Endothelial cell of umbilical vein (primary cell): Measurements from ENCODE around the gene ITGA8. TPM values are rescaled to one million over a fixed set of nuclear protein-coding genes. Genes with fewer than 3 reads are reported as not detected.

Experiments
- BruUV-seq: library from RNA; stranded (reverse); fragments of 400-500 nt; replicated peaks from 2 replicates; lab custom pipeline; 2021; lab: Mats Ljungman, UMichigan
- CTCF ChIA-PET: fragments of 300-600, 350-600 bp; sonication (Branson Sonifier 250); formaldehyde crosslinking; loops from one replicate; lab custom pipeline; 2021; ENCODE audit warnings: antibody characterized with exemption, inconsistent platforms; lab: Charles Lee
- POLR2A ChIA-PET: fragments of 300-600, 350-600 bp; sonication (Branson Sonifier 250); formaldehyde crosslinking; loops from one replicate; lab custom pipeline; 2021; ENCODE audit warnings: antibody characterized with exemption, inconsistent platforms; lab: Charles Lee
- DNase-seq: peaks from one replicate; pipeline ENCODE4 v3.0.0-alpha.2; 2011; ENCODE audit warnings: low read depth, low spot score
- FAIRE-seq: peaks from 2 replicates; lab custom pipeline; 2011; peaks lifted over from hg19 to GRCh38; lab: Jason Lieb, UNC
- H2AFZ ChIP-seq: 2 replicates; pipeline ENCODE4 v1.6.0; 2012; ENCODE audit warnings: low read depth, low read length, control low read depth, inconsistent platforms
- H3K27ac ChIP-seq: 2 replicates; pipeline ENCODE4 v1.5.1; 2011; ENCODE audit warnings: low read depth, mild to moderate bottlenecking, control low read depth, low read length, moderate library complexity; ENCODE audit not compliant: insufficient read depth
- H3K27me3 ChIP-seq, 2 experiments: 2 replicates each; pipeline versions ENCODE4 v1.6.0 to v1.6.1; 2011; ENCODE audit warnings: low read length in 2 of 2, mixed read lengths in 1 of 2; ENCODE audit not compliant: control insufficient read depth in 2 of 2, insufficient read depth in 2 of 2
- H3K36me3 ChIP-seq, 2 experiments: 2 replicates in 1 of 2; 3 replicates in 1 of 2; pipeline ENCODE4 v1.5.1; 2011; ENCODE audit warnings: low read length in 2 of 2, mild to moderate bottlenecking in 1 of 2, moderate library complexity in 1 of 2; ENCODE audit not compliant: control insufficient read depth in 2 of 2, insufficient read depth in 2 of 2; ENCODE audit errors: extremely low read depth in 1 of 2
- H3K4me1 ChIP-seq: 3 replicates; pipeline ENCODE4 v1.5.1; 2011; ENCODE audit warnings: mild to moderate bottlenecking, low read length; ENCODE audit not compliant: control insufficient read depth, insufficient read depth; ENCODE audit errors: extremely low read depth
- H3K4me2 ChIP-seq: 2 replicates; pipeline ENCODE4 v1.6.1; 2011; ENCODE audit warnings: low read length, control low read depth, mixed read lengths; ENCODE audit not compliant: insufficient read depth
- H3K4me3 ChIP-seq, 3 experiments: fragments of 200-600 bp in 1 of 3; sonication (generic), shearing (Covaris generic) in 1 of 3; replicated peaks in 1 of 3; 2 replicates each; pipeline ENCODE4 v1.5.1; 2011 to 2016; ENCODE audit warnings: control low read depth in 3 of 3, low read length in 3 of 3, mild to moderate bottlenecking in 2 of 3, inconsistent platforms in 1 of 3, low read depth in 1 of 3, moderate library complexity in 1 of 3; ENCODE audit not compliant: insufficient read depth in 1 of 3
- H3K79me2 ChIP-seq: 2 replicates; pipeline ENCODE4 v1.6.0; 2012; ENCODE audit warnings: low read length, inconsistent platforms; ENCODE audit not compliant: control insufficient read depth, insufficient read depth
- H3K9ac ChIP-seq: replicated peaks from 2 replicates; pipeline ENCODE3; 2011; ENCODE audit warnings: low read length, control low read depth; ENCODE audit not compliant: insufficient read depth; ENCODE audit errors: extremely low read depth
- H3K9me1 ChIP-seq: replicated peaks from 3 replicates; pipeline ENCODE4 v1.6.0; 2011; ENCODE audit warnings: mild to moderate bottlenecking, low read length; ENCODE audit not compliant: control insufficient read depth, insufficient read depth; ENCODE audit errors: extremely low read depth
- H3K9me3 ChIP-seq: replicated peaks from 2 replicates; pipeline ENCODE4 v1.5.1; 2012; ENCODE audit warnings: low read length, inconsistent platforms; ENCODE audit not compliant: control insufficient read depth, insufficient read depth
- H4K20me1 ChIP-seq: replicated peaks from 2 replicates; pipeline ENCODE3; 2011; ENCODE audit warnings: mild to moderate bottlenecking, low read length; ENCODE audit not compliant: control insufficient read depth, insufficient read depth; ENCODE audit errors: extremely low read depth
- CTCF ChIP-seq, 2 donors: IDR thresholded peaks; 1 replicate in 1 of 2; 2 replicates in 1 of 2; pipeline ENCODE4 v1.5.1; 2011; ENCODE audit warnings: low read length in 2 of 2, mild to moderate bottlenecking in 2 of 2, moderate library complexity in 2 of 2, control low read depth in 1 of 2, inconsistent platforms in 1 of 2, low read depth in 1 of 2; ENCODE audit not compliant: insufficient read depth in 1 of 2; ENCODE audit errors: extremely low read depth in 1 of 2
- EZH2 ChIP-seq: IDR thresholded peaks from 2 replicates; pipeline ENCODE4 v1.6.1; 2012; ENCODE audit warnings: borderline replicate concordance, low read depth, mild to moderate bottlenecking, moderate library complexity, low read length, inconsistent platforms; ENCODE audit not compliant: severe bottlenecking
- FOS ChIP-seq: IDR thresholded peaks from 2 replicates; pipeline ENCODE4 v1.6.1; 2011; ENCODE audit warnings: mild to moderate bottlenecking, low read length, moderate library complexity, borderline replicate concordance; ENCODE audit not compliant: insufficient read depth
- GATA2 ChIP-seq: IDR thresholded peaks from 2 replicates; pipeline ENCODE4 v1.7.0; 2011; ENCODE audit warnings: low read depth, mild to moderate bottlenecking, moderate library complexity, mixed read lengths, low read length; ENCODE audit not compliant: insufficient read length, insufficient read depth
- JUN ChIP-seq: IDR thresholded peaks from 2 replicates; pipeline ENCODE4 v1.6.1; 2011; ENCODE audit warnings: borderline replicate concordance, low read depth; ENCODE audit not compliant: insufficient read length, insufficient read depth
- MAX ChIP-seq: IDR thresholded peaks from 2 replicates; pipeline ENCODE4 v1.6.1; 2011; ENCODE audit not compliant: insufficient read depth, insufficient read length
- MYC ChIP-seq: IDR thresholded peaks from one replicate; pipeline ENCODE4 v1.6.1; 2011; ENCODE audit warnings: mild to moderate bottlenecking, low read depth, low read length
- POLR2A ChIP-seq: IDR thresholded peaks from 2 replicates; pipeline ENCODE4 v1.6.1; 2012; ENCODE audit warnings: low read depth, mild to moderate bottlenecking, control low read depth, low read length
- POLR2AphosphoS5 ChIP-seq: IDR thresholded peaks from 2 replicates; pipeline ENCODE4 v1.6.1; 2012; ENCODE audit warnings: low read depth, mild to moderate bottlenecking, control low read depth, low read length, moderate library complexity; ENCODE audit not compliant: insufficient read depth
- dilution Hi-C: fragments of 300-500 bp; cut with MboI; formaldehyde crosslinking; loops from one replicate; pipeline ENCODE4 v1.15.0; 2019; ENCODE audit warnings: low sequenced_read_pairs; ENCODE audit not compliant: extremely low pct_ligation_motif_present
- intact Hi-C: fragments of 100-400 bp; cut with micrococcal nuclease; formaldehyde crosslinking; loops from one replicate; pipeline ENCODE4 v1.10.0; 2022
- polyA plus RNA-seq, 4 experiments: library from polyadenylated mRNA; depleted of rRNA in 3 of 4; stranded (reverse) in 3 of 4; unstranded in 1 of 4; fragments of >200 nt; gene quantifications; 2 replicates each; pipeline versions ENCODE4 v1.2.1 to v1.2.3, GENCODE V29; 2011 to 2012; ENCODE audit warnings: missing spikeins in 1 of 4
- total RNA-seq: library from RNA; stranded (reverse); gene quantifications from 2 replicates; pipeline ENCODE4 v1.2.3, GENCODE V29; 2021

Gene ITGA8
- total and polyA plus RNA-seq, 2 donors (not counting 3 experiments of a cell fraction or from before 2014, with no cell fraction given), result 0.04 to 0.40 TPM

- BruUV-seq, result no TSS peak
- Histone ChIP-seq H3K9me3 (no peaks in the 10 kb centered on the region), H3K4me1 (no peaks in the 10 kb centered on the region), H3K4me2 (no peak overlapping the region), H3K36me3 (no peaks in the 10 kb centered on the region), H3K27ac (no peak overlapping the region), H3K4me3 (no peak overlapping the region), H3K9ac (no peak overlapping the region), H3K9me1 (no peaks in the 10 kb centered on the region), H4K20me1 (no peaks in the 10 kb centered on the region), H2AFZ (no peak overlapping the region), H3K79me2 (no peaks in the 10 kb centered on the region), H3K27me3 (peaks cover 3 to 6% of the 10 kb centered on the region in 2 experiments)
- DNase-seq, result no peak
- TF ChIP-seq FOS (no peak), EZH2 (no peak), MYC (no peak), GATA2 (no peak), JUN (no peak), CTCF (IDR thresholded peaks at IDR 0.05; ENCODE audit: extremely low read depth in 1 of 2, insufficient read depth in 1 of 2, low read depth in 1 of 2, low read length in 2 of 2) (no peak), MAX (no peak), POLR2A (no peak), POLR2AphosphoS5 (no peak)
- intact Hi-C loops (no loop called here), dilution Hi-C loops (no loop called here)
- CTCF ChIA-PET, result interaction anchor here (1.0 kb wide), 2 partner anchors 11 to 19 kb away, joined by 3 read pairs; partner anchors contain the start of gene ITGA8
- POLR2A ChIA-PET, result no interaction called here
- FAIRE-seq, result no peak
These were observed 18.7 kb upstream of the ITGA8 start for GRCh38 chr10:15738270-15738925.
